Stomach (tissue), 9 donors: ENCODE measurements around the gene OXNAD1. TPM values are rescaled to one million over a fixed set of nuclear protein-coding genes. Genes with fewer than 3 reads are reported as not detected.
A peak's percentile ranks its signal among the peaks of the same experiment; 100 is the strongest.

Experiments
- DNase-seq, 2 donors: peaks; one replicate each; pipeline versions ENCODE4 v3.0.0 to v3.0.0-alpha.2; 2013 to 2019
- H3K27ac ChIP-seq, 5 donors: fragments of 200-600 bp in 4 of 5; sonication (generic) in 4 of 5; one replicate each; pipeline ENCODE4 v1.5.1; 2013 to 2019; ENCODE audit warnings: mild to moderate bottlenecking in 1 of 5, moderate library complexity in 1 of 5
- H3K27me3 ChIP-seq, 3 donors: fragments of 200-600 bp; sonication (generic); one replicate each; pipeline ENCODE4 v1.5.1; 2017 to 2019; ENCODE audit warnings: mixed run types in 1 of 3
- H3K36me3 ChIP-seq, 4 donors: fragments of 200-600 bp; sonication (generic); 1 replicate in 3 of 4; 2 replicates in 1 of 4; pipeline ENCODE4 v1.5.1; 2016 to 2019
- H3K4me1 ChIP-seq, 4 donors: fragments of 200-600 bp; sonication (generic); one replicate each; pipeline ENCODE4 v1.5.1; 2016 to 2019
- H3K4me3 ChIP-seq, 4 donors: fragments of 200-600 bp; sonication (generic) in 3 of 4; one replicate each; pipeline ENCODE4 v1.5.1; 2016 to 2019; ENCODE audit warnings: mild to moderate bottlenecking in 1 of 4
- H3K9me3 ChIP-seq, 4 donors: fragments of 200-600 bp; sonication (generic); one replicate each; pipeline ENCODE4 v1.5.1; 2016 to 2019
- CTCF ChIP-seq, 7 experiments: fragments of 450-650 bp in 4 of 7; fragments of 200-600 bp in 3 of 7; sonication (generic) in 3 of 7; IDR thresholded peaks; one replicate each; pipeline ENCODE4 v1.5.1; 2016 to 2019; ENCODE audit warnings: antibody characterized with exemption in 7 of 7, control low read depth in 2 of 7, mild to moderate bottlenecking in 1 of 7
- EP300 ChIP-seq: sonication (generic); formaldehyde crosslinking; IDR thresholded peaks from one replicate; pipeline ENCODE4 v1.6.1; 2017; ENCODE audit warnings: antibody characterized with exemption
- POLR2A ChIP-seq, 4 donors: fragments of 450-650 bp; IDR thresholded peaks; one replicate each; pipeline ENCODE4 v1.6.1; 2016; ENCODE audit warnings: antibody characterized with exemption in 4 of 4, control low read depth in 2 of 4, mild to moderate bottlenecking in 1 of 4, moderate library complexity in 1 of 4
- POLR2AphosphoS5 ChIP-seq, 3 donors: sonication (generic); formaldehyde crosslinking; IDR thresholded peaks; one replicate each; pipeline ENCODE4 v1.6.1; 2016; ENCODE audit warnings: antibody characterized with exemption in 3 of 3
- WGBS, 5 donors: extraction: QIAGEN DNeasy Blood & Tissue Kit in 3 of 5; methylation state at CpG; one replicate each; pipeline versions ENCODE4 v1.1.5 to v1.1.7; 2013 to 2018; 5-methylcytosine and 5-hydroxymethylcytosine counted together
- intact Hi-C: fragments of 100-400 bp; cut with DNase I; formaldehyde crosslinking; loops from one replicate; pipeline ENCODE4 v1.15.1; 2023; ENCODE audit warnings: low total_unique reads
- polyA plus RNA-seq, 3 donors: library from polyadenylated mRNA; stranded (reverse); fragments of 200-250 nt; gene quantifications; one replicate each; pipeline ENCODE4 v1.2.3, GENCODE V29; 2013
- total RNA-seq, 5 donors: library from RNA; depleted of rRNA; stranded (reverse); fragments of >200 nt; gene quantifications; one replicate each; pipeline versions ENCODE4 v1.1.0 to v1.2.3, GENCODE V29; 2014 to 2016
- donor health status: healthy with polysubstance abuse.
- donor health status: Bipolar disorder and iron deficiency.
- donor health status: healthy.

Gene OXNAD1
- total and polyA plus RNA-seq, 8 donors, result 5.5 to 51.3 (median 7.6) TPM

GRCh38 chr3:16328124-16328523 lies 63.1 kb downstream of the OXNAD1 start:
- no peaks in the 10 kb centered on the region for H3K27me3 ChIP-seq
- intact Hi-C loops, result no loop called here
- no peak overlapping the region for H3K4me3 ChIP-seq
- no peak overlapping the region for H3K27ac ChIP-seq
- no peak for TF ChIP-seq EP300
- TF ChIP-seq POLR2AphosphoS5 (IDR thresholded peaks at IDR 0.05), result no peak
- TF ChIP-seq POLR2A (IDR thresholded peaks at IDR 0.05), result no peak
- TF ChIP-seq CTCF (IDR thresholded peaks at IDR 0.05), result no peak
- DNase-seq, result no peak
- H3K36me3 ChIP-seq, result peaks cover 5 to 77% (median 60%) of the 10 kb centered on the region in 4 donors
- 87 to 100% (median 96%) methylated on average over 5 to 6 of the region's 6 CpGs for WGBS, 5 donors
- H3K9me3 ChIP-seq, result peaks cover 0 to 11% (median 5%) of the 10 kb centered on the region in 4 donors
- H3K4me1 ChIP-seq, result peaks cover 0 to 9% (median 0%) of the 10 kb centered on the region in 4 donors

GRCh38 chr3:16329036-16329825 lies 64.2 kb downstream of the OXNAD1 start:
- intact Hi-C loops, result no loop called here
- H3K36me3 ChIP-seq, result peaks cover 0 to 70% (median 49%) of the 10 kb centered on the region in 4 donors
- H3K27me3 ChIP-seq, result no peaks in the 10 kb centered on the region
- peaks cover 0 to 11% (median 5%) of the 10 kb centered on the region in 4 donors for H3K9me3 ChIP-seq
- DNase-seq, result peak in 1 of 2 donors; percentile 23
- no peak overlapping the region for H3K27ac ChIP-seq
- TF ChIP-seq POLR2AphosphoS5 (IDR thresholded peaks at IDR 0.05), result no peak
- no peak for TF ChIP-seq POLR2A (IDR thresholded peaks at IDR 0.05)
- no peak for TF ChIP-seq CTCF (IDR thresholded peaks at IDR 0.05)
- TF ChIP-seq EP300, result no peak
- H3K4me3 ChIP-seq, result no peak overlapping the region
- peaks cover 0 to 9% (median 0%) of the 10 kb centered on the region in 4 donors for H3K4me1 ChIP-seq
- 80 to 86% (median 81%) methylated on average over 15 of the region's 15 CpGs for WGBS, 5 donors

GRCh38 chr3:16329826-16330129 lies 64.8 kb downstream of the OXNAD1 start:
- H3K27me3 ChIP-seq, result no peaks in the 10 kb centered on the region
- peaks cover 0 to 72% (median 49%) of the 10 kb centered on the region in 4 donors for H3K36me3 ChIP-seq
- no peak for DNase-seq
- TF ChIP-seq POLR2AphosphoS5 (IDR thresholded peaks at IDR 0.05) (no peak), CTCF (IDR thresholded peaks at IDR 0.05) (no peak), EP300 (no peak), POLR2A (IDR thresholded peaks at IDR 0.05) (no peak)
- H3K9me3 ChIP-seq, result peaks cover 0 to 11% (median 5%) of the 10 kb centered on the region in 4 donors
- peaks cover 0 to 9% (median 0%) of the 10 kb centered on the region in 4 donors for H3K4me1 ChIP-seq
- intact Hi-C loops, result no loop called here
- no peak overlapping the region for H3K27ac ChIP-seq
- no peak overlapping the region for H3K4me3 ChIP-seq
- WGBS, 5 donors, result 71 to 84% (median 74%) methylated on average over 9 of the region's 9 CpGs

- peaks cover 0 to 11% (median 5%) of the 10 kb centered on the region in 4 donors for H3K9me3 ChIP-seq
- H3K27ac ChIP-seq, result no peak overlapping the region
- H3K4me1 ChIP-seq, result peaks cover 0 to 9% (median 0%) of the 10 kb centered on the region in 4 donors
- H3K27me3 ChIP-seq, result no peaks in the 10 kb centered on the region
- TF ChIP-seq POLR2A (IDR thresholded peaks at IDR 0.05), result no peak
- no peak for TF ChIP-seq POLR2AphosphoS5 (IDR thresholded peaks at IDR 0.05)
- no peak for TF ChIP-seq CTCF (IDR thresholded peaks at IDR 0.05)
- no peak for TF ChIP-seq EP300
- 92 to 96% (median 95%) methylated on average over 4 of the region's 4 CpGs for WGBS, 5 donors
- peaks cover 0 to 72% (median 49%) of the 10 kb centered on the region in 4 donors for H3K36me3 ChIP-seq
- intact Hi-C loops, result no loop called here
- H3K4me3 ChIP-seq, result no peak overlapping the region
- DNase-seq, result no peak
These were observed 65.3 kb downstream of the OXNAD1 start for GRCh38 chr3:16330351-16330750.
